RPMI8226 (cell line): Measurements from ENCODE around the gene CHERP.
"Not testable (repeated sequence)": the region's sequence is repeated elsewhere in the genome, so short reads cannot be mapped to it uniquely, and the experiment has no call there.

ENCODE experiments used
- DNase-seq: peaks from one replicate; pipeline ENCODE4 v3.0.0-alpha.2; 2015

The CHERP gene

DNA sequence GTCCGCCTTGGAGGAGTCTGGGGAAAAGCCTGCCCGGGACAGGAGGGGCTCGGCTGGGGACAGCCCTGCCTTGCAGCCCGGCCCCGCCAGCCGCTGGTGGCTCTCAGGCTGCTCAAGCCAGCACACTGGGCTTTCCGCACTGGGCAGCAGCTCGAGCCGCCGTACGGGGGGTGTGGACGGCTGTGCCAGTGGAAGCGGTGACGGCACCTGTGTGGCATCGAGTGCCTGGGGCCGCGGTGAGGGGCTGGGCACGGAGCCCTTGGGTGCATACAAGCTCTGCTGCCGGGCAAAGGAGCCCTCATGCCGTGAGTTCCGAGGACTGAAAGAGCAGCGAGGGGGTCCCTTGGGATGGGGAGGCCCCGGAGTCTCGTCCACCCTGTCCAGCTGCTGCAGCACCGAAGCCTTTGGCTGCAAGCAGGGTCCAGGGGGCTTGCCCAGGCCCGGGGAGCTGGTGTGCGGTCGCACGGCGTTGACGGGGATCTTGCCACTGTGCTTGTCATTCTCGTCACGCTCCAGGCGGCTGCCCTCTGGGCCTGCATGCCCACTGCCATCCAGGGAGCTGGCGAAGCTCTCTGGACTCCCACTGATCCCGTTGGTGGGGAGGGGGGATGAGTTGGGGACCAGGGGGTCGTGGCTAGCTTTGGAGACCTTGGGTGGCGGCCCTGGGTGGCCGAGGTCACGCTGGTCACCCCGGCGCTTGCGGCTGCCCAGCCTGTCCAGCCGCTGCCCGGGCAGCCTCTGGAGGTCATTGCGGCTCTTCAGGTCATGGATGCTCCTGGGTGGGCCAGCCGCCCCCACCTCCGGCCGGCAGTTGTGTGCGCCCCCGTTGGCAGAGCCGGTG, 34.7 kb upstream of the CHERP start:
- no peak for DNase-seq

DNA sequence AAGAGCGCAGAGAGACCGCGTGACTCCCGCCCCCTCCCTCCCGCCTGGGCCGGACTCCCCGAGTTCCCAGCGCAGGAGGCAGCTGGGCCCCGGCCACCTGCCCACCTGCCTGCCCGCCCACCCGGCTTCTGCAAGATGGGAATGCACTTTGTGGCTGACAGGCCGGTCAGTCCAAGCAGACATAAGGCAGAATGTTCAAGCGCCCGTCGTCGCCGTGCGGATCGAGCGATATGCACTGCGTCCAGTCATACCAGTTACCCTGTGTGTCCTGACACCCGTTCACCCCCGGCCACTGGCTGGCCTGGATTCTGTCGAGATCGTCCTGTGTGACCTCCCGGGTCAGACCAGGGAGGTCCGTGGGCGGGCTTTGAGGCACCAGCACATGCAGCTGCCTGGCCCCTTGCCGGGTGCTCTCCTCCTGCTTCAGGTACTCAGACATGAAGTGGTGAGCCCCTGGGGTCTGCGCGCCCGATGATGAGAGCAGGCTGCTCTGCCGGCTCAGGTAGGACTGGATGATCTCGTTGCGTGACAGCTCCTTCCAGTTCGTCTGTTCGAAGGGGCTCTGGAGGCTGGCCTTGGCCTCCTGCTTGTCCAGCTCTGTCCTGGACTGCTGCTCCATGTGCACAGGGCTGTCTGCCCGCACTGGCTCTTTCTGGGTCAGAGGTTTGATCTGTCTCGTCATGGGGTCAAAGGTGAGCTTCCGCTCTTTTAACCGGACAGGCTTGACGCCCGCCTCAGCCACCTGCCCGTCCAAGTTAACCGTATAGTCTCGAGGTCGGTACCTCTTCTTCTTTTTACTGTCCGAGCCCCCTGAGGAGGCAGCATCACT, 33.8 kb upstream of the CHERP start:
- no peak for DNase-seq

DNA sequence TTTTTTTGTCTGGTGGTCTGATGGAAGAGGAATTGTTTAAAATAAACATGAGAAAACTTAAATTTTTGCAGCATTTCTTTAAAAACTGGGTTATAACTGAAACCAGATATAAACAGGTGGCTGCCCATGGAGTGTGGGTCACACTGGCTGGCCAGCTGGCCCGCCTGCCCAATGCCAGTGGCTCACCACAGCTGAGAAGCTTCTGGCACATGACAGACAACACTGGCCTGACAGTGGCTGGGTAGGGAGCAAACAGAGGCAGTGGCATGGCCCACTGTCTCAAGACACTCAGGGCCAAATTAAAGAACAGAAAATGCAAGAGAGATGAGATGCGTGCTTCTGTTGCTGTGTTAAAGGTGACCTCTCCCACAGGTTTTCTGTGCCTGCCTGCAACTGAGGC, 33.0 kb upstream of the CHERP start:
- no peak for DNase-seq

DNA sequence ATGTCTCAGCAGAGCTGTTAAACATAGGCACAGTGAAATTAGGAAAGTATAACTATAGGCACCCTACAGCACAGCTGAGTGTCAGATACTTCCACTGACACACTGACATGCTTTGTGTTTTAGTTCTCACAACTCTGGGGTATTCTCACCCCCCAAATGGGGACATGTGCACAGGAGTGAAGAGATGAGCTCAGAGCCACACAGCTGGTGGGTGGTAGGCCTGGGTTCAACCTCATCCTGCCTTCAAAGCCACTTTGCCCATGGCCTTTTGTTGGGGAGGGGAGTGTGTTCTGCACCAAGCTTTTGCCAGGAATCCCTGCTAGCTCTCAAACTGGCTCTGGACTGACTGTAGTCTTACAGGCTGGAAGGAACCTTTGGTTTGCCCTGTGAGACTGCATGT, 31.7 kb upstream of the CHERP start:
- DNase-seq, result no peak

DNA sequence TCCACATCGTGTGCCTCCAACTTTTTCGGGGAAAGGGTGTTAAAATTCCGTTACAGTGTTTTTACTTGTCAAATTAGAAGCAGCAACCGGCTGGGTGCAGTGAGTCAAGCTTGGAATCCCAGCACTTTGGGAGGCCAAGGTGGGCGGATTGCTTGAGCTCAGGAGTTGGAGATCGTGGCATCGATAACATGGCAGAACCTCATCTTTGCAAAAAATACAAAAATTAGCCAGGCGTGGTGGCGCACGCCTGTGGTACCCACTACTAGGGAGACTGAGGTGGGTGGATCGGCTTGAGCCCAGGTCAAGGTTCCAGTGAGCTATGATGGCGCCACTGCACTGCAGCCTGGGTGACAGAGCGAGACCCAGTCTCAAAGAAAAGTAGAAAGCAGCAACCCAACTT, 31.1 kb upstream of the CHERP start:
- no peak for DNase-seq

DNA sequence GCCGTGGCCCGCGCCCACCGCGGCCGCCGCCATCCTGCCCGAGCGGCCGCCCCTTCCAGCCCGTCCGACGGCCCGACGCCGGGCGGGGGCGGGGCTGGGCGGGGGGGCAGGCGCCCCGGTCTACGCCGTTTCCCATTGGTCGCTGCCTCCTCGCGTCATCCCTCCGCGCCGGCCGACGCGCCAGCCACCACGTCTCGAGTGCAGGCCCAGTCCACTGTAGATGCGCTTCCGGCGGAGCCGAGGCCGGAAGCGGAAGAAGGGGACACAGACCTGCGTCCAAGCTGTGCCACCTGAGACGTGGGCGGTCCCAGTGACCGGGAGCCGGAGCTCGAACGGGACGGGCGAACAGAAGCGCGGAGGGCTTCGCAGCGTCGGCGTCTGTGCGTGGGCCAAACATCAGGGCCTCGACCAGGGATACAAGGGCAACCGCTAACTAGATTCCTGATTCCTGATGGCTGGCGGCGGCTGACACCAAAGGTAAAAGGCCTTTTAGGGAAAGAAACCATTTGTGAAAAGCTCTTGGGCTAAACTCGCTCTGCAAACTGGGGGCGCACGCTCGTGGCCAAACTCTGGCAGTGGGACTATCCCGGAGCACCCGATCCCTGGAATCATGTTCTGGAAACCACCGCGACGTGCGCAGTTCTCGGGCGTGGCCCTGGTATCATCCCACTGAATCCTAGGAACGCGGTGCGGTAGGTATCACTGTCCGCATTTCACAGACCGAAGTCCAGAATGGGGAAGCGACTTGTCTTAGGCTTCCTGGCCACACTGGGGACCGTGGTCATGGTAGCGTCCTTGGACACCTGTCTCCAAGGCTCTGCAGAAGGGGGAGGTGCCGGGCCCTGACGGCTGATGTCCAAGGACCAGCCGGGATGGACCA, 30.3 kb upstream of the CHERP start, which contains the start of gene SLC35E1:
Gene SLC35E1 (minus strand): TSS at position 84 of the 880 bp plus-strand sequence. CDS start 51 bp downstream, at position 33.
- peak; percentile 99 for DNase-seq

DNA sequence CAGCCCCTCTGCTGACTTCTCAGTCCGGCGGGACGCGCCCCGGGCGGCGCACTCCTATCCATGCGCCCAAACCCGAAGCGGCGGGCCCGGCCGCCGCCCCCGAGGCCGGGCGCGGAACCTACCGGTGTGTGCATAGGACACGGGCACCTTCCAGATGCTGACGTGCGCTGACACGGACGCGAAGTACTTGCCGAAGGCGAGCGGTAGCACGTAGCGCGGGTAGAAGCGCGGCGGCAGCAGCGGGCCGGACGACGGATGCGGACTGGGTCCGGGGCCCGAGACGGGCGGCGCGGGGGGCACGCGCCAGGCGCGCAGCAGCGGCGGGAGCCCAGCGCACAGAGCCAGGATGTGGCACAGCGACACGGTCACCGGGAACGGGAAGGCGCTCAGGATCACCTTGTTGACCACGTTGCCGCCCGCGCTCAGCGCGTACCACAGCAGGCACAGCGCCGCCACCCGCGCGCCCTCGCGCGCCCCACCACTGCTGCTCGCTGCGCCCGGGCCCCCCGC, 29.6 kb upstream of the CHERP start:
- peak; percentile 58 for DNase-seq

DNA sequence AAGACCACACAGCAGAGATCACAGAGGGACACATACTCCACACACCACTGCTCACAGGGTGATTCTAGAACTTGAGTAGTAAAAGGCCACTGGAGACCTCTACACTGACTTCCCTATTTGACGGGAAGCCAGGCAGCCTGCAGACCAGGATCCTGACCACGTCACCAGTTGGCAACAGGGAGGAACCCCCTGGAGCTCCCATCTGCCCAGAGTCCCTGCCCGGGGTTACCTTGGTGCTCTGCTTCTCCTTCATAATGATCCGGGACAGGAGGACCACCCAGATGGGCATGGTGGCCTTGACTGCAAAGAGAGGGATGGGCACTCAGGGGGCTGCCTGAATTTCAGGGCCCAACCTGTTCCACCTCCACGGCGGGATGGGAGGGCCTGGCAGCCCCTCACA, 29.0 kb upstream of the CHERP start:
- no peak for DNase-seq

DNA sequence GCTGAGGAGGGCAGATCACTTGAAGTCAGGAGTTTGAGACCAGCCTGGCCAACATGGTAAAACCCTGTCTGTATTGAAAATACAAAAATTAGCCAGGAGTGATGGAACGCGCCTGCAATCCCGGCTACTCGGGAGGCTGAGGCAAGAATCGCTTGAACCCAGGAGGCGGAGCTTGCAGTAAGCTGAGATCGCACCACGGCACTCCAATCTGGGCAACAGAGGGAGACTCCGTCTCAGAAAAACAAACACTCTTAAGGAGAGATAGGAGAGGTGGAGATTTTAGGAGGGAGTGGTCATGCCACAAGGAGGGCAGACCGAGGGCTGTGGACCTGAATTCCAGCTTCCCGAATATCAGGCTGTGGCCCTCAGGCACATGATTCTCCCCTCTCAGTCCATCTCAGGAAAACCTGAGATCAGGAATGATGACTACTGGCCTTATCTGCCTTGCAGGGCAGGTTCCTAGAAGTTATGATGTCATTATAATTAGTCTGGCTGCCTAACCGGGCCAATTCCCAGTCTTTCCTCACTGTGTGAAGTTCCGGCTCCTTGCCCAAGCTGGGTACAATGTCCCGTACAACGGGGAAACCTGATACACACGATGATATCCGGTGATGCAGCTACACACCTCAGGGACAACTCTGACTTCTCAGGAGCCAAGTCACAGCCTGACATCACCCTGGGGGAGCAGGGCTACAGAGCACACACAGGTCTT, 27.5 kb upstream of the CHERP start:
- no peak for DNase-seq

DNA sequence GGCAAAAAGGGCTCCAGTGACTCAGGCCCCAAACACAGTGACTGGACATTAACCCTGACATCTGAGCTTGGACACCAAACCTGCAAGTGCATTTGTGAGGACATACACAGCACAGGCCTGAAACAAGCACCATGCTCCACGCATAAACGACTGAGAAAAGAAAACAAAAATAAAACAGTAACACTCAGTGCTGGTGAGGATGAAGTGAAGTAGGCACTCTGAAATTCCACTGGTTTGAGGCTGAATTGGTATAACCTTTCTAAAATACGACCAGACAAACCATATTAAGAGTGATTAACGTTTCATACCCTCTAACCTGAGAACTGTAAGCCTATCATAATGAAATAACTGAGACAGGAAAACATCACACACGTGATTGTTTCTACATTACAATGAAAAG, 24.5 kb upstream of the CHERP start:
- DNase-seq, result no peak

DNA sequence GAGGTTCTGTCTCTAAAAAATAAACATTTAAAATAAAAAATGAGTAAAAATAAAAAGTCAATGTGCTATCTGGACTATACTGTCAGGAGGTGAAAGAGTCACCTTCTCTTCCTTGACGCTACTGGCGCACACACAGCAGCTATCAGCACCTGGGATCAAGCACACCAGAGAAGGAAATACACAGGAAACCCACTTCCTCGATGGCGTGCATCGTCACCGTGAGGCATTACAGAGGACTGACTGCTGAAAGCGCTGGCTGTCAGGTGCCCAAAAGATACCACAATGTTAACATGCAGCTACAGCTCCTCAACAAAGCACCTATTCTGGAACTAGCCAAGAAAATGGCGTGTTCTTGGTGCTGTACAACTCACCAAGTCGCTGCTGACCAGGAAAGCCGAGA, 23.9 kb upstream of the CHERP start:
- DNase-seq, result no peak

DNA sequence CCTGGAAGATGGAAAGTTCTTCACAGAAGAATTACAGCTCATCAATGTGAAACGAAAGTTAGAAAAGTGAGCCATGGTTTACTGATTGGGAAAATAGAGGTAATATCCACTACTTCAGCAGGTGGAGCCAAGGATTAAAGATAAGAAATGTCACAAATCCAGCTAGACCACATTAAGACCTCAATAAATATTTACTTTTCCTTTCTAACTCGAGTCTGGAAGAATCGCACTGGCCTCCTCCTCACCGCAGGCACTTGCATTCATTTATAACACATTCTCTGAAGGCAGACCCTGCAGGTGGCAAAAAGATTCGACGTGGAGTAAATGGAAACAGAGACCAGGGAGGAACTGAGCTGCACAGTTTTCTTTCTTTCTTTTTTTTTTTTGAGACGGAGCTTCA, 22.6 kb upstream of the CHERP start:
- DNase-seq, result no peak

DNA sequence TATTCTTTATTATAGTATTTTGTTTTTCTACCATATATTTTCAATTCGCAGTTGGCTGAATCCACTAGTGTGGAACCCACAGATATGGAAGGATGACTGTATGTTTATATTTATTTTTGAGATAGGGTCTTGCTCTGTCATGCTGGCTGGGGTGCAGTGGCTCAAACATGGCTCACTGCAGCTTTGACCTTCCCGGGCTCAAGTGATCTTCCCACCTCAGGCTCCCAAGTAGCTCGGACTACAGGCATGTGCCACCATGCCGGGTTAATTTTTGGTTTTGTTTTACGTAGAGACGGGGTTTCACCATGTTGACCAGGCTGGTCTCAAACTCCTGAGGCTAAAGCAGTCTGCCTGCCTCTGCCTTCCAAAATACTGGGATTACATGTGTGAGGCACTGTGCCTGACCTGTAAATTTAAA, 20.4 kb upstream of the CHERP start:
- DNase-seq, result no peak

DNA sequence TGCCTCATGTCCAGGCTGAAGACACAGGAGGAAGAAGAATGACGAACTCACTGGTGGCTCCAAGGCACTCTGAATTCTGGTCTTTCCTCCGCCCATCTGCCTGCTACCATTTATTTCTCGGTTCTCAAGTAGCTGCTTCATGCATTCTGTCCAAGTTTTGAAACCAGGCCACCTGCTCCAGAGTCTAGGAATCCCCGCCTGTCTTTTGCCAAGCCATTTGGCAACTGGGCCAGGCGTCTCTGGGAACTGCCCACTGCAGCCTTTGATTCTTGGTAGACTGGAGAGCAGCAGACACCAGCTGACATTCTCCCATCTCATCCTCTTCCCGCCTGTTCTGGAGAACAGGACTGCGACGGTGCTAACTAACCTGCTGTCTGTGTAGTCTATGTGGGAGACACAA, 19.1 kb upstream of the CHERP start:
- DNase-seq, result no peak

DNA sequence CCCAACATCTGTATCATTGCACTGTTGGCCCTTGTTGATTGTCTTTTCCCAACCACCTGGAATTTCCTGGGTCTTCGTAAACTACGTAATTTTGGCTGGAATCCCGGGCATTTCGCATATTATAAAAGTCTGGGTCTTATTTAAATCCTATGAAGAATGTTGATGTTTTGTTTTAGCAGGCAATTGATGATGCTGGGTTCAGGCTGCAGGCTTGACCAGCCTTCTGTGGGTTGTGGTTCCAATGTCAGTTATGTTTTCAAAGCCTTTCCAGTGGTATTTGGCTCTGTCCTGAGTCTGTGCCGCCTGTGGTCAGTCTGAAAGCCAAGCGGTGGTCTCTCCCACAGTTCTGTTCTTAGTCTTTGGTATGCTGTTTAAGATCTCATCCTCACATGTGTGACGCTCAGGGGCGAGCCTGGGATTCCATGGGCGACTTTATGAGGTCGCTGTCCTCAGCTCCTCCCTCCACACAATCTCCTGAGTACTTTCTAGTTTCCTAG, 17.6 kb upstream of the CHERP start:
- no peak for DNase-seq

DNA sequence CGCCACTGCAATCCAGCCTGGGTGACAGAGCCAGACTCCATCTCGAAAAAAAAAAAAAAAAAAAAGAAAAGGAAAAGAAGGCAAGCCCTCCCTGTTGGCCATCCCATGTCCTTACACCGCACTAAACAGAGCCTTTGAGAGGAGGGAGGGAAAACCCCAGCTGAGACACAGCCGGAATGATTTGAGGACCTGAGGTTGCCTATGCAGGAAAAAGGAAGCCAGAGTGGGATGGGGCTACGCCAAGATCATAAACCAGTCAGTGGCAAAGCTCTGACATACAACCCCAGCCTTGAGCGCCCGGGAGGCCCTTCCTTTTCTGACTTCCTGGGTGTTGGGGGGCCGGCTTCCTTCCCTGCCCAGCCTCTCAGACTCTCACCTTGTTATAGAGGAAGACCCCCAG, 12.5 kb upstream of the CHERP start:
- DNase-seq, result no peak

DNA sequence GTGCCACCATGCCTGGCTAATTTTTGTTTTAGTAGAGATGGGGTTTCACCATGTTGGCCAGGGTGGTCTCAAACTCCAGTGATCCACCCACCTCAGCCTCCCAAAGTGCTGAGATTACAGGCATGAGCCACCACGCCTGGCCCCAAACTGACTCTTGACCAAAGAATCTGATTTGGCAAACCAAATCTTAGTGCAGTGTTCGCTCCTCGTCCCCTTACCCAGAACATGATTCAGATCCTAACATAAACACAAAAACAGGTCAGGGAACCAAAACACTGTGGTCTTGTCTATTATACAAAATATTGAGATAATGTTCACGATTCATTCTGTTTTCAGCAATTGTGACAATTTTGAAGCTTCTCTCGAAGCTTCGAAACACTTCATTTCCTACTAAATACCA, 9.7 kb upstream of the CHERP start:
- DNase-seq, result not testable (repeated sequence)

DNA sequence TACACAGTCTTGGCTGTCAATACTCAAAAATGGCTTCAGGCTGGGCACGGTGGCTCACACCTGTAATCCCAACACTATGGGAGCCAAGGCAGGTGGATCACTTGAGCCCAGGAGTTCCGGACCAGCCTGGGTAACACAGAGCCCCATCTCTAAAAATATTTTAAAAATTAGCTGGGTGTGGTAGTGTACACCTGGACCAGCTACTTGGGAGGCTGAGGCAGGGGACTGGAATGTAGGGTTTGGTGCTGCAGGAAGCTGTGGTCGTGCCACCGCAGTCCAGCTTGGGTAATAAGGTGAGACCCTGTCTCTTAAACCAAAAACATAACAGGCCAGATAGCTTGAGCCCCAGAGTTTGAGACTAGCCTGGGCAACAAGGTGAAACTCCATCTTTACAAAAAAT, 6.7 kb upstream of the CHERP start:
- DNase-seq, result no peak

DNA sequence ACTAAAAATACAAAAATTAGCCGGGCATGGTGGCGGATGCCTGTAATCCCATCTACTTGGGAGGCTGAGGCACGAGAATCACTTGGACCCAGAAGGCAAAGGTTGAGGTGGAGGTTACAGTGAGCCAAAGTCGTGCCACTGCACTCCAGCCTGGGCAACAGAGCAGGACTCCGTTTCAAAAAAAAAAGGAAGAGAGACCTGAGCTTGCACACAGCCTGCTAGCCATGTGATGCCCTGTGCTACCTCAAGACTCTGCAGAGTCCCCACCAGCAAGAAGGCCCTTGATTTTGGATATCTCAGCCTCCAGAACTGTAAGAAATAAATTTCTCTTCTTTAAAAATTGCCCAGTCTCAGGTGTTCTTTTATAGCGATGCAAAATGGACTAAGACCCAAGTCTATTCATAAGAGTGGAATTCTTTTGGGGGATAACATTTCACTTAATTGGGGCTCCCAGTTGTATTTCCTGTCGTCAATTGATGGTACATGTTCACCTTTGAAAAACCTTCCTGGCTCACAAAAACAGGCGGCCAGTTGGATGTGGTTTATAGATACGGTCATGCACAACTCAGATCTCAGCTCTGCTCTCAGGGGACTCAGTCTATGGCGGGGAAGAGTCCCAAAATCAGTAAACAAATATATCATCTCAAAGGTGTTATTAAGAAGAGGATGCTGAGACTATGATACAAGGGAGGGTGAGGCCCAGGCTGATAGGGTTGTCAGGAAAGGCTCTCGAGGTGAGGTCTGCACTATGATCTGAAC, 2.4 kb upstream of the CHERP start:
- DNase-seq, result no peak

DNA sequence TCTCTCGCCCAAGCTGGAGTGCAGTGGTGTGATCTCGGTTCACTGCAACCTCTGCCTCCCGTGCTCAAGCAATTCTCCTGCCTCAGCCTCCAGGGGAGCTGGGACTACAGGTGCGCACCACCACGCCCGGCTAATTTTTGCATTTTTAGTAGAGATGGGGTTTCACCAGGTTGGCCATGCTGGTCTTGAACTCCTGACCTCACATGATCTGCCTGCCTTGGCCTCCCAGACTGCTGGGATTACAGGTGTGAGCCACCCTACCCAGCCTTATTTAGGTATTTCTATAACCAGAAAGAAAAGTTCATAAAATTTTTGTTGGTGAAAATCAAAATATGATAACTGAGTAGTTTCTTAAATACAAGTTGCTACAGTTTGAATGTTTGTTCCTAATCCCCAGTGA, 1.5 kb upstream of the CHERP start:
- DNase-seq, result not testable (repeated sequence)

DNA sequence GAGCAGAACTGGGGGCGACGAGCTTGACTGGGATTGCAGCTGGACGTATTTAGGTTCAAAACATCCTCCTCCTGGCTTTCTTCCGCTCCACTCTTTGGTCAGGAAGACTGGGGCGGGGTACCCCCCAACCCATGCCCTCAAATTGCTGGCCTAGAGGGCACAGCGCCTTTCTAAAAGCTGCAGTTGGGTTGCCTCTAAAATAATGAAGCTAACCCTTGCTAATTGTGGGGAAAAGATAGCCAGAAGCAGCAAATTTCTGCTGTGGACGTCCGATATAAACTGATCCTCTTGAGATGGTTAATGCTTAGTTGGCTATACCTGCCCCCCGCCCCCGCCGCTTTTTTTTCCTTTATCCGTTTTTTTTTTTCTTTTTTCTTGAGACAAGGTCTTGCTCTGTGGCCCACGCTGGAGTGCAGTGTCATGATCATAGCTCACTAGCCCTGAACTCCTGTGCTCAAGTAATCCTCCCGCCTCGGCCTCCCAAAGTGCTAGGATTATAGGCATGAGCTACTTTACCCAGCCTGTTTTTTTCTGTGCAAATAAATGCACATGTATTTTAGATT, 754 bp upstream of the CHERP start:
- peak; percentile 24 for DNase-seq
